NK-92 (cell line): ENCODE measurements around the gene CMAS.

Experiments used
- DNase-seq: peaks from one replicate; lab custom pipeline; 2025; ENCODE audit not compliant: unreplicated experiment; lab: John Stamatoyannopoulos, UW

CMAS gene

DNA sequence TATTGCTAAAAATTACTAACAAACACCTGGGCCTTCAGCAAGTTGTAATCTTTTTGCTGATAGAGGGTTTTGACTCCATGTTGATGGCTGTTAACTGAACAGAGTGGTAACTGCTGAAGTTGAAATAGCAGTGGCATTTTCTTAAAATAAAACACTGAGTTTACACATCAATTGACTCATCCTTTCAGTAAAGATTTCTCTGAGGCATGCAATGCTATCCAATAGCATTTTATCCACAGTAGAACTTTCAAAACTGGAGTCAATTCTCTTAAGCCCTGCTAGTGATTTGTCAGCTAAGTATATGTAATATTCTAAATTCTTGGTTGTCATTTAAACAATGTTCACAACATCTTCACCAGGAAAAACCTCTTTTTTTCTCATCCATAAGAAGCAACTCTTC, 59.5 kb downstream of the CMAS start:
- no peak for DNase-seq

DNA sequence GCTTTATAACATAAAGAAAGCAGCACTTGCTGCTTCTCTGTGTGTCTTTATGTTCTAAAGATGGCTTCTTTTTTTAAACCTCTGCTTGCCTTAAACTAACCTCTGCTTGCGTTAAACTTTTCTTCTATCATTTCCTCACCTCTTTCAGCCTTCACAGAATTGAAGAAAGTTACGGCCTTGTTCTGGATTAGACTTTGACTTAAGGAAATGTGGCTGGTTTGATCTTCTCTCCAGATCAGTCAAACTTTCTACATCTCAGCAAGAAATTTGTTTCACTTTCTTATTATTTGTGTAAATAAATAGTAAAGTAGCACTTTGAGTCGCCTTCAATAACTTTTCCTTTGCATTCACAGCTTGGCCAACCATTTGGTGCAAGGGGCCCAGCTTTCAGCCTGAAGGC, 64.2 kb downstream of the CMAS start:
- no peak for DNase-seq
